Measurements from ENCODE around the gene CBLL1. TPM values are rescaled to one million over a fixed set of nuclear protein-coding genes. Genes with fewer than 3 reads are reported as not detected.

The CBLL1 gene
- total RNA-seq, 1 donor from 2014 or later: 34.0 TPM

DNA sequence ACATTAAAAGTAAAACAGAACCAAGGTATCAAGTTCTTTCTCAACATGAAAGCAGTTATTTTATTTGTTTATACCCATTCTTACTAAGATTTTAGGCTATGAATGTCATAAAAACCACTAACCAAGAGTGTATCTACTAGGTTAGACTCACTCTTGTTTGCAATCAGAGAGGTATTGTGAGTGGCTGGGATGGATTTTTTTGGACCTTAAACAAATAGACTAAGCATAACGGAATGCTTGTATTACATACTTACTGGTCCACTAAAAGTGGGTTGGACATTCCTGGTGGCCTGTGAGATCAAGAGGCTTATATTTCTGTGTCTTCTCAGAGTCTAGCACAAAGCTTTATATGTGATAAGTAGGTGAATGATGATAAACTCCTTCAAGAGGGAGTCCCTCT, 32.6 kb upstream of the CBLL1 start:
- Mint-ChIP-seq H3K4me1 (ENCODE audit: low read depth) (no peaks in the 10 kb centered on the region), H3K9me3 (ENCODE audit: low read depth) (no peaks in the 10 kb centered on the region), H3K36me3 (ENCODE audit: insufficient read depth) (no peaks in the 10 kb centered on the region), H3K27ac (no peak overlapping the region), H3K4me3 (ENCODE audit: low read depth) (no peak overlapping the region), H3K27me3 (no peaks in the 10 kb centered on the region)
- DNase-seq (ENCODE audit: low spot score, unreplicated experiment): no peak
- TF ChIP-seq, protein P1, sequence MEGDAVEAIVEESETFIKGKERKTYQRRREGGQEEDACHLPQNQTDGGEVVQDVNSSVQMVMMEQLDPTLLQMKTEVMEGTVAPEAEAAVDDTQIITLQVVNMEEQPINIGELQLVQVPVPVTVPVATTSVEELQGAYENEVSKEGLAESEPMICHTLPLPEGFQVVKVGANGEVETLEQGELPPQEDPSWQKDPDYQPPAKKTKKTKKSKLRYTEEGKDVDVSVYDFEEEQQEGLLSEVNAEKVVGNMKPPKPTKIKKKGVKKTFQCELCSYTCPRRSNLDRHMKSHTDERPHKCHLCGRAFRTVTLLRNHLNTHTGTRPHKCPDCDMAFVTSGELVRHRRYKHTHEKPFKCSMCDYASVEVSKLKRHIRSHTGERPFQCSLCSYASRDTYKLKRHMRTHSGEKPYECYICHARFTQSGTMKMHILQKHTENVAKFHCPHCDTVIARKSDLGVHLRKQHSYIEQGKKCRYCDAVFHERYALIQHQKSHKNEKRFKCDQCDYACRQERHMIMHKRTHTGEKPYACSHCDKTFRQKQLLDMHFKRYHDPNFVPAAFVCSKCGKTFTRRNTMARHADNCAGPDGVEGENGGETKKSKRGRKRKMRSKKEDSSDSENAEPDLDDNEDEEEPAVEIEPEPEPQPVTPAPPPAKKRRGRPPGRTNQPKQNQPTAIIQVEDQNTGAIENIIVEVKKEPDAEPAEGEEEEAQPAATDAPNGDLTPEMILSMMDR (IDR thresholded peaks at IDR 0.05; ENCODE audit: unreplicated experiment): no peak

DNA sequence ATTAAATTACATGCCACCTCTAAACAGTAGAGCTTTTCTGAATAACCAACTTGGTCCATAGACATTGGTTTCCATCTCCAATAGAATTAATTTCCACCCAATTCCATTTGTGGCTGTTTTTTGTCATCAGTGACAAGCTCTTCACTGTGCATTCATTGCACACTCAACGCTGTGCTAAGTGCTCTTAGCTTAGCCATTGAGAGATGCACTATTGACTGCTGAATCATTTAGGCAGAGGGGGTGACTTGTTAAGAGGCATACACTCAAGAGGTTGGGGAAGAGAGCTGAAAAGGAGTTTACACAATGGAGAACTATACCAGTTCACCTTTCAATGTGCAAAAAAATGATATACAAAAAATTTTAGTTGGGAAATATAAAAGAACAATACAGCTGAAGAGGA, 31.9 kb upstream of the CBLL1 start:
- TF ChIP-seq, protein P1 (IDR thresholded peaks at IDR 0.05; ENCODE audit: unreplicated experiment): no peak
- Mint-ChIP-seq H3K4me3 (ENCODE audit: low read depth) (no peak overlapping the region), H3K4me1 (ENCODE audit: low read depth) (no peaks in the 10 kb centered on the region), H3K27me3 (no peaks in the 10 kb centered on the region), H3K9me3 (ENCODE audit: low read depth) (no peaks in the 10 kb centered on the region), H3K27ac (no peak overlapping the region), H3K36me3 (ENCODE audit: insufficient read depth) (no peaks in the 10 kb centered on the region)
- no peak for DNase-seq (ENCODE audit: low spot score, unreplicated experiment)

DNA sequence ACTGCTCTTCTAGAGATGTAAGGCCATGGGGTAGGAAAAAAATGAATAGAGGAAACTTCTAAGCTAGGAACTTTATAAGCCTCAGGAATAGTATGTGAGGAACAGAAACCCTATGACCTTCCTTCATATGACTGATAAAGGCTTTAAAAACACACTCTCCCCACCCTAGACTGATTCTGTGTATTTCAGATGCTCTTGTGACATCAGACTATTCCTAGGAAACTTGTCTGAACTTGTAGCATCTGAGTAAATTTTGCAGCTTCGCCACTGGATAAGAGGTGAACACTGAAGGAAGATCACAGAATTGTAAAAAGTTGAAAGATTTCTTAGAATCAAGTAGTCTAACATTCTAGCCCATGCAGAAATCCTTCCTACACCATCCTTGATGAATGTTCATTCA, 31.0 kb upstream of the CBLL1 start:
- H3K36me3 Mint-ChIP-seq (ENCODE audit: insufficient read depth): no peaks in the 10 kb centered on the region

DNA sequence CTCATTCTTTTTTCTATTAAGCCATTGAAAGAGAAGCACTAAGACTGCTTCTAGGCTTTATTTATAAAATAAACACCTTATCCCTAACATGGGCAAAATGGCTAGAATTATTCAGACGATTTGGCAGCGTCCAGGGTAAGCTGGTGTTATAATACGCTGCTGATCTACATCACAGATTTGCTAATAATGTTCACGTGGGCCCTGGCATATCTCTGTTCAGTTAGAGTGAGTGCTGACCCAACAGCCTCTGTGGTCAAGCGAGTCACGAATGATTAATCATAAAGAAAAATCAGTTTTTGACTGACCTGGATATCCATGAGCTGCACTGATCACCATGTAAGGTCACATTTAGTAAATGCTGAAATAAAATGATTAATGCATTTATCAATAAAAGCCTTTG, 28.4 kb upstream of the CBLL1 start:
- H3K36me3 Mint-ChIP-seq (ENCODE audit: insufficient read depth): no peaks in the 10 kb centered on the region
- TF ChIP-seq, protein P1 (IDR thresholded peaks at IDR 0.05; ENCODE audit: unreplicated experiment): no peak
- H3K27ac Mint-ChIP-seq: no peak overlapping the region
- no peaks in the 10 kb centered on the region for H3K27me3 Mint-ChIP-seq
- no peak for DNase-seq (ENCODE audit: low spot score, unreplicated experiment)
- no peaks in the 10 kb centered on the region for H3K9me3 Mint-ChIP-seq (ENCODE audit: low read depth)
- no peaks in the 10 kb centered on the region for H3K4me1 Mint-ChIP-seq (ENCODE audit: low read depth)
- H3K4me3 Mint-ChIP-seq (ENCODE audit: low read depth): no peak overlapping the region

More for the DNA sequence above, 31.0 kb upstream of the CBLL1 start:
- TF ChIP-seq, protein P1 (IDR thresholded peaks at IDR 0.05; ENCODE audit: unreplicated experiment): no peak
- DNase-seq (ENCODE audit: low spot score, unreplicated experiment): no peak
- H3K4me1 Mint-ChIP-seq (ENCODE audit: low read depth): no peaks in the 10 kb centered on the region
- H3K4me3 Mint-ChIP-seq (ENCODE audit: low read depth): no peak overlapping the region
- H3K27me3 Mint-ChIP-seq: no peaks in the 10 kb centered on the region
- no peak overlapping the region for H3K27ac Mint-ChIP-seq
- no peaks in the 10 kb centered on the region for H3K9me3 Mint-ChIP-seq (ENCODE audit: low read depth)

DNA sequence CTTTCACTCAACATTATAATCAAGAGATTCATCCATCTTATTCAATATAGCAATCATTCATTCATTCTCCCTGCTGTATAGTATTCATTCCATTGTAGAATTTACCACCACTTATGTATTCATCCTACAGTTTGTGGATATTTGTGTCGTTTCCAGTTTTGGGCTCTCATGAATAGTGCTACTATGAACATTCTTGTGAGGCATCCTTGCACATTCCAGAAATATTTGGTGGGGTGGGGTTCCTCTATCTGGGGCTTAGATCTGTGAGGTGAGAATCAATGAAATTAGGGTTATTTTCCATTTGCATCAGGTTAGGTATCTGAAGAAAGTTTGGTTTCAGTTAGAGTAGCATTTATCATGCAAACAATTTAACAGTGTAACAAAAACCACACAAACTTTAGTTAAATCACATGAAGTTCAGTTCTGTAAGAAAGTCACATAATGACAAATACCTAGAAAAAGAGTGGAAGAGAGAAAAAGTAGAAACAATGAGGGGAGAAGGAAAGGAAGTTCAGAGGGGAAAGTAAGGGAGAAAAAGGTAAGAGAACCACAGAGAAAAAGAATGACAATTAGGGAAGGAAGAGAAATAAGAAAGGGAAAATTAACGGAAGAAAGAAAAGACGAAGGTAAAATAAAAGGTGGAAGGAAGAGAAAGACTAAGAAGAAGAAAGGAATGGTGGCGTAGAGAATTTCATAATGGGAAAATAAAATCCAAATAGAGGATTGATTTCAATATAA, 25.3 kb upstream of the CBLL1 start:
- Mint-ChIP-seq H3K27me3 (peaks cover 7% of the 10 kb centered on the region), H3K9me3 (ENCODE audit: low read depth) (no peaks in the 10 kb centered on the region), H3K36me3 (ENCODE audit: insufficient read depth) (no peaks in the 10 kb centered on the region), H3K4me3 (ENCODE audit: low read depth) (no peak overlapping the region), H3K4me1 (ENCODE audit: low read depth) (no peaks in the 10 kb centered on the region), H3K27ac (no peak overlapping the region)
- DNase-seq (ENCODE audit: low spot score, unreplicated experiment): no peak
- TF ChIP-seq, protein P1 (IDR thresholded peaks at IDR 0.05; ENCODE audit: unreplicated experiment): no peak

All from progenitor cell of endocrine pancreas (in vitro differentiated cells).